ENCODE data around the gene TBC1D5.

- TF ChIP-seq, protein P1, sequence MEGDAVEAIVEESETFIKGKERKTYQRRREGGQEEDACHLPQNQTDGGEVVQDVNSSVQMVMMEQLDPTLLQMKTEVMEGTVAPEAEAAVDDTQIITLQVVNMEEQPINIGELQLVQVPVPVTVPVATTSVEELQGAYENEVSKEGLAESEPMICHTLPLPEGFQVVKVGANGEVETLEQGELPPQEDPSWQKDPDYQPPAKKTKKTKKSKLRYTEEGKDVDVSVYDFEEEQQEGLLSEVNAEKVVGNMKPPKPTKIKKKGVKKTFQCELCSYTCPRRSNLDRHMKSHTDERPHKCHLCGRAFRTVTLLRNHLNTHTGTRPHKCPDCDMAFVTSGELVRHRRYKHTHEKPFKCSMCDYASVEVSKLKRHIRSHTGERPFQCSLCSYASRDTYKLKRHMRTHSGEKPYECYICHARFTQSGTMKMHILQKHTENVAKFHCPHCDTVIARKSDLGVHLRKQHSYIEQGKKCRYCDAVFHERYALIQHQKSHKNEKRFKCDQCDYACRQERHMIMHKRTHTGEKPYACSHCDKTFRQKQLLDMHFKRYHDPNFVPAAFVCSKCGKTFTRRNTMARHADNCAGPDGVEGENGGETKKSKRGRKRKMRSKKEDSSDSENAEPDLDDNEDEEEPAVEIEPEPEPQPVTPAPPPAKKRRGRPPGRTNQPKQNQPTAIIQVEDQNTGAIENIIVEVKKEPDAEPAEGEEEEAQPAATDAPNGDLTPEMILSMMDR (IDR thresholded peaks at IDR 0.05): no peak
- TF ChIP-seq EZH2 (IDR thresholded peaks at IDR 0.05): no peak
- no peak for TF ChIP-seq EZH2phosphoT487 (IDR thresholded peaks at IDR 0.05)
These were observed 30.1 kb upstream of the TBC1D5 start for GRCh38 chr3:17772556-17772955.

Measured in neural progenitor cell (in vitro differentiated cells).